ENCODE results near the gene RBFOX2. TPM values are rescaled to one million over a fixed set of nuclear protein-coding genes. Genes with fewer than 3 reads are reported as not detected.

RBFOX2 gene
- total and polyA plus RNA-seq, 2 donors (not counting 1 experiment from before 2014, with no cell fraction given): not detected

- Histone ChIP-seq H3K9me3 (ENCODE audit: control extremely low read depth in 1 of 3, control insufficient read depth in 2 of 3, insufficient read depth in 1 of 3, low read length in 2 of 3) (no peaks in the 10 kb centered on the region), H3K27me3 (replicated peaks in 1 of 4; ENCODE audit: control extremely low read depth in 1 of 4, control insufficient read depth in 3 of 4, insufficient read depth in 4 of 4, low read length in 3 of 4) (peaks cover 0 to 5% (median 0%) of the 10 kb centered on the region in 4 experiments), H3K36me3 (replicated peaks in 1 of 2; ENCODE audit: control extremely low read depth in 1 of 2, control insufficient read depth in 1 of 2, extremely low read depth in 1 of 2, insufficient read depth in 2 of 2, low read length in 1 of 2) (no peaks in the 10 kb centered on the region), H3K4me1 (ENCODE audit: control insufficient read depth in 2 of 2, insufficient read depth in 2 of 2, low read length in 2 of 2) (no peaks in the 10 kb centered on the region), H3K79me2 (ENCODE audit: control insufficient read depth, insufficient read depth, low read length) (no peaks in the 10 kb centered on the region), H3K4me3 (ENCODE audit: control extremely low read depth in 1 of 5, extremely low read depth in 1 of 5, insufficient read depth in 1 of 5, low read depth in 2 of 5, low read length in 4 of 5) (no peak overlapping the region), H3K27ac (ENCODE audit: low read length in 2 of 2) (no peak overlapping the region), H3K9ac (ENCODE audit: low read length) (no peak overlapping the region), H4K20me1 (ENCODE audit: control insufficient read depth, insufficient read depth, low read length, poor library complexity, severe bottlenecking) (no peaks in the 10 kb centered on the region), H3K4me2 (replicated peaks; ENCODE audit: low read depth, low read length, poor library complexity, severe bottlenecking) (no peak overlapping the region), H2AFZ (ENCODE audit: insufficient read depth, low read depth, low read length, poor library complexity, severe bottlenecking) (no peak overlapping the region)
- ATAC-seq (ENCODE audit: low read depth) (no peak), DNase-seq (no peak)
- H3K27me3 Mint-ChIP-seq: peaks cover 24% of the 10 kb centered on the region
- CTCF ChIA-PET: no interaction called here
- H3K4me3 Mint-ChIP-seq: no peak overlapping the region
- POLR2A ChIA-PET: no interaction called here
- no peaks in the 10 kb centered on the region for H3K9me3 Mint-ChIP-seq (ENCODE audit: insufficient read depth)
- intact Hi-C loops (cut with micrococcal nuclease): no loop called here
- no peak for TF ChIP-seq EZH2 (IDR thresholded peaks at IDR 0.05; ENCODE audit: borderline replicate concordance, insufficient read depth, low read depth, low read length, poor library complexity, severe bottlenecking)
- TF ChIP-seq, protein P1, sequence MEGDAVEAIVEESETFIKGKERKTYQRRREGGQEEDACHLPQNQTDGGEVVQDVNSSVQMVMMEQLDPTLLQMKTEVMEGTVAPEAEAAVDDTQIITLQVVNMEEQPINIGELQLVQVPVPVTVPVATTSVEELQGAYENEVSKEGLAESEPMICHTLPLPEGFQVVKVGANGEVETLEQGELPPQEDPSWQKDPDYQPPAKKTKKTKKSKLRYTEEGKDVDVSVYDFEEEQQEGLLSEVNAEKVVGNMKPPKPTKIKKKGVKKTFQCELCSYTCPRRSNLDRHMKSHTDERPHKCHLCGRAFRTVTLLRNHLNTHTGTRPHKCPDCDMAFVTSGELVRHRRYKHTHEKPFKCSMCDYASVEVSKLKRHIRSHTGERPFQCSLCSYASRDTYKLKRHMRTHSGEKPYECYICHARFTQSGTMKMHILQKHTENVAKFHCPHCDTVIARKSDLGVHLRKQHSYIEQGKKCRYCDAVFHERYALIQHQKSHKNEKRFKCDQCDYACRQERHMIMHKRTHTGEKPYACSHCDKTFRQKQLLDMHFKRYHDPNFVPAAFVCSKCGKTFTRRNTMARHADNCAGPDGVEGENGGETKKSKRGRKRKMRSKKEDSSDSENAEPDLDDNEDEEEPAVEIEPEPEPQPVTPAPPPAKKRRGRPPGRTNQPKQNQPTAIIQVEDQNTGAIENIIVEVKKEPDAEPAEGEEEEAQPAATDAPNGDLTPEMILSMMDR (IDR thresholded peaks at IDR 0.05): no peak
- WGBS (ENCODE audit: insufficient coverage): no CpG with 5 or more reads among the region's 1 CpG
- no peak overlapping the region for H3K27ac Mint-ChIP-seq
- no peaks in the 10 kb centered on the region for H3K4me1 Mint-ChIP-seq
Measured at GRCh38 chr22:35940166-35940565, 88.5 kb downstream of the RBFOX2 start.

DNA sequence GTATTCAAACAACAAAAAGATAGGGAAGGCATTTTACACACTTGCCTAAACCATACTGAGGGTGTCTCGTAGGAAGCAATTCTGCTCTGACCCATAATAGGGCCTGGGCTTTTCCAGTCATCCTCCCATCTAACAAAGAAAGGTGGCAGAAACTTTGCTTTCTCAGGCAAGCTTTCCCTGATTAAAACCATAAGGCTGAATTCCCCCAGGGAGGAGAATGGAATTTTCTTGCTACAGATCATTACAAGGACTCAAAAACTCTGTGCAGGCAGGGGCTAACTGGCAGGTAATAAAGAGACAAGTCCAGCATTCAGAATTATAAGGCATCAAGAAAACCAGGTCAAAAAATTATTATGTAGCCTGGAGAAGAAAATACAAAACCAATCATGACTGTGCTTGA is 90.4 kb downstream of the RBFOX2 start:
- ChIA-PET POLR2A (no interaction called here), CTCF (no interaction called here)
- H3K9ac ChIP-seq (ENCODE audit: low read length): no peak overlapping the region
- H3K79me2 ChIP-seq (ENCODE audit: control insufficient read depth, insufficient read depth, low read length): no peaks in the 10 kb centered on the region
- no peak overlapping the region for H3K4me2 ChIP-seq (replicated peaks; ENCODE audit: low read depth, low read length, poor library complexity, severe bottlenecking)
- DNase-seq (no peak), ATAC-seq (ENCODE audit: low read depth) (no peak)
- no peak overlapping the region for H3K4me3 Mint-ChIP-seq
- H3K4me1 ChIP-seq (ENCODE audit: control insufficient read depth in 2 of 2, insufficient read depth in 2 of 2, low read length in 2 of 2): no peaks in the 10 kb centered on the region
- TF ChIP-seq, protein P1 (IDR thresholded peaks at IDR 0.05): no peak
- TF ChIP-seq EZH2 (IDR thresholded peaks at IDR 0.05; ENCODE audit: borderline replicate concordance, insufficient read depth, low read depth, low read length, poor library complexity, severe bottlenecking): no peak
- H3K36me3 ChIP-seq (replicated peaks in 1 of 2; ENCODE audit: control extremely low read depth in 1 of 2, control insufficient read depth in 1 of 2, extremely low read depth in 1 of 2, insufficient read depth in 2 of 2, low read length in 1 of 2): no peaks in the 10 kb centered on the region
- no CpG with 5 or more reads among the region's 1 CpG for WGBS (ENCODE audit: insufficient coverage)
- no peaks in the 10 kb centered on the region for H3K9me3 Mint-ChIP-seq (ENCODE audit: insufficient read depth)
- no peaks in the 10 kb centered on the region for H3K4me1 Mint-ChIP-seq
- H4K20me1 ChIP-seq (ENCODE audit: control insufficient read depth, insufficient read depth, low read length, poor library complexity, severe bottlenecking): no peaks in the 10 kb centered on the region
- no peaks in the 10 kb centered on the region for H3K9me3 ChIP-seq (ENCODE audit: control extremely low read depth in 1 of 3, control insufficient read depth in 2 of 3, insufficient read depth in 1 of 3, low read length in 2 of 3)
- no peak overlapping the region for H3K27ac ChIP-seq (ENCODE audit: low read length in 2 of 2)
- H3K27ac Mint-ChIP-seq: no peak overlapping the region
- H3K4me3 ChIP-seq (ENCODE audit: control extremely low read depth in 1 of 5, extremely low read depth in 1 of 5, insufficient read depth in 1 of 5, low read depth in 2 of 5, low read length in 4 of 5): no peak overlapping the region
- H3K27me3 Mint-ChIP-seq: peaks cover 24% of the 10 kb centered on the region
- H3K27me3 ChIP-seq (replicated peaks in 1 of 4; ENCODE audit: control extremely low read depth in 1 of 4, control insufficient read depth in 3 of 4, insufficient read depth in 4 of 4, low read length in 3 of 4): peaks cover 0 to 5% (median 0%) of the 10 kb centered on the region in 4 experiments
- intact Hi-C loops (cut with micrococcal nuclease): no loop called here
- no peak overlapping the region for H2AFZ ChIP-seq (ENCODE audit: insufficient read depth, low read depth, low read length, poor library complexity, severe bottlenecking)

Data from B cell (primary cell).